Hepatocyte (in vitro differentiated cells): ENCODE results near the gene ZNF772. TPM values are rescaled to one million over a fixed set of nuclear protein-coding genes. Genes with fewer than 3 reads are reported as not detected.
"Not testable (repeated sequence)": the region's sequence is repeated elsewhere in the genome, so short reads cannot be mapped to it uniquely, and the experiment has no call there.

Experiments used
- DNase-seq: peaks from one replicate; pipeline ENCODE4 v3.0.0-alpha.2; 2016; ENCODE audit warnings: low spot score
- H2AFZ ChIP-seq: fragments of 200-600 bp; sonication (generic); 2 replicates; pipeline ENCODE4 v1.6.0; 2016; ENCODE audit warnings: antibody characterized with exemption, mild to moderate bottlenecking
- H3K27ac ChIP-seq: fragments of 200-600 bp; sonication (generic); 2 replicates; pipeline ENCODE4 v1.5.1; 2016; ENCODE audit warnings: mild to moderate bottlenecking
- H3K27me3 ChIP-seq: fragments of 200-600 bp; sonication (generic); 2 replicates; pipeline ENCODE4 v1.6.1; 2016
- H3K36me3 ChIP-seq: fragments of 200-600 bp; sonication (generic); replicated peaks from 2 replicates; pipeline ENCODE4 v1.5.1; 2016; ENCODE audit warnings: low read depth; ENCODE audit not compliant: insufficient read depth
- H3K4me1 ChIP-seq: fragments of 200-600 bp; sonication (generic); 2 replicates; pipeline ENCODE4 v1.5.1; 2016; ENCODE audit warnings: mild to moderate bottlenecking, moderate library complexity; ENCODE audit not compliant: insufficient read depth
- H3K4me2 ChIP-seq: fragments of 200-600 bp; sonication (generic); 2 replicates; pipeline ENCODE4 v1.6.0; 2016
- H3K4me3 ChIP-seq: fragments of 200-600 bp; sonication (generic); 2 replicates; pipeline ENCODE4 v1.5.1; 2016; ENCODE audit warnings: mild to moderate bottlenecking
- H3K79me2 ChIP-seq: fragments of 200-600 bp; sonication (generic); 2 replicates; pipeline ENCODE4 v1.6.0; 2017; ENCODE audit warnings: mild to moderate bottlenecking
- H3K9me2 ChIP-seq: fragments of 200-600 bp; sonication (generic); replicated peaks from 2 replicates; pipeline ENCODE4 v1.6.0; 2017; ENCODE audit warnings: mild to moderate bottlenecking; ENCODE audit not compliant: insufficient read depth
- H3K9me3 ChIP-seq: fragments of 200-600 bp; sonication (generic); 2 replicates; pipeline ENCODE4 v1.5.1; 2016; ENCODE audit warnings: low read depth, mild to moderate bottlenecking
- H4K20me1 ChIP-seq: fragments of 200-600 bp; sonication (generic); 2 replicates; pipeline ENCODE4 v1.6.0; 2016; ENCODE audit warnings: mild to moderate bottlenecking; ENCODE audit not compliant: insufficient read depth, poor library complexity, severe bottlenecking
- CTCF ChIP-seq: fragments of 200-600 bp; sonication (generic); IDR thresholded peaks from 2 replicates; pipeline ENCODE4 v1.5.1; 2016; ENCODE audit warnings: antibody characterized with exemption, mild to moderate bottlenecking; ENCODE audit not compliant: poor library complexity
- EZH2 ChIP-seq: fragments of 200-600 bp; sonication (generic); IDR thresholded peaks from 2 replicates; pipeline ENCODE4 v1.6.1; 2016; ENCODE audit warnings: antibody characterized with exemption, mild to moderate bottlenecking, borderline replicate concordance
- EZH2phosphoT487 ChIP-seq: fragments of 200-600 bp; sonication (generic); IDR thresholded peaks from one replicate; pipeline ENCODE4 v1.6.1; 2018; ENCODE audit warnings: antibody characterized with exemption, mild to moderate bottlenecking, low read depth, moderate library complexity; ENCODE audit not compliant: unreplicated experiment, severe bottlenecking
- WGBS: methylation state at CpG from one replicate; pipeline ENCODE4 v1.1.6; 2016; ENCODE audit warnings: low lambda C conversion rate; ENCODE audit errors: missing lambda C conversion rate; 5-methylcytosine and 5-hydroxymethylcytosine counted together
- polyA plus RNA-seq: library from polyadenylated mRNA; unstranded; fragments of >200 nt; fragmentation: Nextera tagmentation; extraction: Ambion mirVana; gene quantifications from 2 replicates; pipeline ENCODE4 v1.2.1, GENCODE V29; 2016
- total RNA-seq: library from RNA; depleted of rRNA; stranded (reverse); fragments of >200 nt; gene quantifications from 2 replicates; pipeline ENCODE4 v1.2.3, GENCODE V29; 2014

The ZNF772 gene
- total RNA-seq (18.5 TPM in 2 replicates), polyA plus RNA-seq (2.6 and 5.6 TPM in 2 replicates)

GRCh38 chr19:57477191-57478008, at the start of gene ZNF772:
Gene ZNF772, minus strand, starts transcription at chr19:57477566. Its CDS starts 257 bp downstream, at chr19:57477309.
- WGBS = 12% methylated on average over 38 of the region's 38 CpGs
- H3K36me3 ChIP-seq = peaks cover 3% of the 10 kb centered on the region
- DNase-seq = peak; percentile 94
- peak within 1 kb of the TSS; percentile 78 for H3K4me3 ChIP-seq
- no peaks in the 10 kb centered on the region for H4K20me1 ChIP-seq
- peaks cover 27% of the 10 kb centered on the region for H3K79me2 ChIP-seq
- H3K27me3 ChIP-seq = no peaks in the 10 kb centered on the region
- peak within 1 kb of the TSS; percentile 88 for H2AFZ ChIP-seq
- H3K9me3 ChIP-seq = peaks cover 55% of the 10 kb centered on the region
- peak within 1 kb of the TSS; percentile 92 for H3K27ac ChIP-seq
- TF ChIP-seq CTCF = peak; percentile 36
- TF ChIP-seq EZH2 = no peak
- TF ChIP-seq EZH2phosphoT487 = no peak
- H3K4me2 ChIP-seq = peak within 1 kb of the TSS; percentile 87
- H3K4me1 ChIP-seq = peaks cover 6% of the 10 kb centered on the region
- no peaks in the 10 kb centered on the region for H3K9me2 ChIP-seq

GRCh38 chr19:57518021-57518420, 40.7 kb upstream of the ZNF772 start:
- DNase-seq, H3K9me3 ChIP-seq, H3K4me2 ChIP-seq, H3K36me3 ChIP-seq, H4K20me1 ChIP-seq, H3K27ac ChIP-seq, H2AFZ ChIP-seq, H3K4me3 ChIP-seq, H3K27me3 ChIP-seq, H3K79me2 ChIP-seq, H3K4me1 ChIP-seq, H3K9me2 ChIP-seq: not testable (repeated sequence)
- 87% methylated on average over 4 of the region's 4 CpGs for WGBS

GRCh38 chr19:57515255-57515654, 37.9 kb upstream of the ZNF772 start:
- Histone ChIP-seq H3K4me2 (no peak overlapping the region), H3K27me3 (no peaks in the 10 kb centered on the region), H3K36me3 (no peaks in the 10 kb centered on the region), H3K9me2 (no peaks in the 10 kb centered on the region), H4K20me1 (no peaks in the 10 kb centered on the region), H3K4me3 (no peak overlapping the region), H2AFZ (no peak overlapping the region), H3K4me1 (no peaks in the 10 kb centered on the region), H3K79me2 (no peaks in the 10 kb centered on the region), H3K9me3 (peaks cover 21% of the 10 kb centered on the region), H3K27ac (no peak overlapping the region)
- no peak for TF ChIP-seq CTCF
- DNase-seq = no peak
- 78% methylated on average over 5 of the region's 5 CpGs for WGBS

- 93% methylated on average over 6 of the region's 6 CpGs for WGBS
- no peaks in the 10 kb centered on the region for H3K4me1 ChIP-seq
- no peaks in the 10 kb centered on the region for H3K79me2 ChIP-seq
- H3K36me3 ChIP-seq = peaks cover 5% of the 10 kb centered on the region
- no peaks in the 10 kb centered on the region for H3K9me2 ChIP-seq
- DNase-seq = no peak
- H3K9me3 ChIP-seq = peaks cover 29% of the 10 kb centered on the region
- no peak overlapping the region for H2AFZ ChIP-seq
- no peaks in the 10 kb centered on the region for H3K27me3 ChIP-seq
- TF ChIP-seq CTCF (no peak), EZH2phosphoT487 (no peak), EZH2 (no peak)
- H4K20me1 ChIP-seq = no peaks in the 10 kb centered on the region
- no peak overlapping the region for H3K27ac ChIP-seq
- H3K4me2 ChIP-seq = no peak overlapping the region
- no peak overlapping the region for H3K4me3 ChIP-seq
Measured at GRCh38 chr19:57512845-57513244, 35.5 kb upstream of the ZNF772 start.
